Adrenal gland (tissue), 19 donors: ENCODE measurements around the gene TAF3. TPM values are rescaled to one million over a fixed set of nuclear protein-coding genes. Genes with fewer than 3 reads are reported as not detected.
"Not testable (repeated sequence)": the region's sequence is repeated elsewhere in the genome, so short reads cannot be mapped to it uniquely, and the experiment has no call there.

Experiments used
- DNase-seq, 7 donors: peaks; one replicate each; pipeline ENCODE4 v3.0.0-alpha.2; 2019 to 2020
- H3K27ac ChIP-seq, 5 donors: fragments of 200-600 bp; sonication (generic) in 4 of 5; 1 replicate in 3 of 5; 2 replicates in 2 of 5; pipeline versions ENCODE4 v1.5.1 to v1.8.0; 2016 to 2020; ENCODE audit warnings: mild to moderate bottlenecking in 1 of 5
- H3K27me3 ChIP-seq: fragments of 200-600 bp; 2 replicates; pipeline ENCODE4 v1.8.0; 2021
- H3K36me3 ChIP-seq, 2 donors: fragments of 200-600 bp; replicated peaks in 1 of 2; 1 replicate in 1 of 2; 2 replicates in 1 of 2; pipeline versions ENCODE4 v1.5.1 to v1.8.0; 2018 to 2022
- H3K4me1 ChIP-seq, 2 donors: fragments of 200-600 bp; replicated peaks in 1 of 2; 1 replicate in 1 of 2; 2 replicates in 1 of 2; pipeline versions ENCODE4 v1.5.1 to v1.8.0; 2018 to 2021
- H3K4me3 ChIP-seq, 4 donors: fragments of 200-600 bp; sonication (generic) in 3 of 4; one replicate each; pipeline ENCODE4 v1.5.1; 2016 to 2018
- H3K9me3 ChIP-seq, 3 donors: fragments of 200-600 bp; sonication (generic) in 1 of 3; replicated peaks in 1 of 3; 1 replicate in 2 of 3; 2 replicates in 1 of 3; pipeline versions ENCODE4 v1.5.1 to v1.8.0; 2016 to 2021
- POLR2A ChIP-seq, 2 donors: fragments of 450-650 bp; IDR thresholded peaks; one replicate each; pipeline ENCODE4 v1.6.1; 2017; ENCODE audit warnings: antibody characterized with exemption in 2 of 2, mild to moderate bottlenecking in 2 of 2, moderate library complexity in 1 of 2
- WGBS, 4 donors: extraction: QIAGEN DNeasy Blood & Tissue Kit in 2 of 4; methylation state at CpG; one replicate each; pipeline versions ENCODE4 v1.1.5 to v1.1.7; 2013 to 2017; 5-methylcytosine and 5-hydroxymethylcytosine counted together
- intact Hi-C, 2 donors: fragments of 100-400 bp; cut with DNase I; formaldehyde crosslinking; loops; one replicate each; pipeline versions ENCODE4 v1.14.1 to v1.15.0; 2022 to 2023
- long read RNA-seq, 10 donors: library from polyadenylated mRNA in 3 of 10; unstranded in 2 of 10; stranded (forward) in 1 of 10; transcript quantifications; one replicate each; pipeline ENCODE4 v2.0.0 and lab custom pipeline, GENCODE V29; 2021 to 2026
- polyA plus RNA-seq, 3 donors: library from polyadenylated mRNA; stranded (reverse); fragments of 200-250 nt in 2 of 3; fragments of 350-450 nt in 1 of 3; fragmentation: Illumina TruSeq in 1 of 3; extraction: RNeasy Lipid Tissue Mini Kit (QIAGEN cat#74804) in 1 of 3; gene quantifications; one replicate each; pipeline ENCODE4 v1.2.3, GENCODE V29; 2013 to 2014
- total RNA-seq, 9 donors: library from RNA; depleted of rRNA in 4 of 9; stranded (reverse); fragments of >200 nt in 4 of 9; fragments of 120-200 nt in 1 of 9; fragmentation: NEBNext Ultra II Directional in 1 of 9; extraction: Animal tissue kit (Norgen Biotek cat#: 25700) in 1 of 9; gene quantifications; one replicate each; pipeline versions ENCODE4 v1.1.0 to v1.2.4, GENCODE V29; 2013 to 2023
- TF ChIP-seq, protein P1 (sequence below), 6 experiments: fragments of 450-650 bp in 4 of 6; fragments of 200-600 bp in 2 of 6; sonication (generic) in 1 of 6; IDR thresholded peaks; 1 replicate in 5 of 6; 2 replicates in 1 of 6; pipeline versions ENCODE4 v1.5.1 to v1.8.0; 2016 to 2021; ENCODE audit warnings: antibody characterized with exemption in 6 of 6, mild to moderate bottlenecking in 2 of 6, moderate library complexity in 1 of 6
- donor health status: healthy with polysubstance abuse.
- donor health status: Bipolar disorder and iron deficiency.
- donor health status: DM: yes; HTN: yes; CAD: no.
- donor health status: DM: no; HTN: no; CAD: no.
- donor health status: DM: no; HTN: no; CAD: no.
- donor health status: DM: yes; HTN: yes; CAD: no.

TAF3 gene, protein sequence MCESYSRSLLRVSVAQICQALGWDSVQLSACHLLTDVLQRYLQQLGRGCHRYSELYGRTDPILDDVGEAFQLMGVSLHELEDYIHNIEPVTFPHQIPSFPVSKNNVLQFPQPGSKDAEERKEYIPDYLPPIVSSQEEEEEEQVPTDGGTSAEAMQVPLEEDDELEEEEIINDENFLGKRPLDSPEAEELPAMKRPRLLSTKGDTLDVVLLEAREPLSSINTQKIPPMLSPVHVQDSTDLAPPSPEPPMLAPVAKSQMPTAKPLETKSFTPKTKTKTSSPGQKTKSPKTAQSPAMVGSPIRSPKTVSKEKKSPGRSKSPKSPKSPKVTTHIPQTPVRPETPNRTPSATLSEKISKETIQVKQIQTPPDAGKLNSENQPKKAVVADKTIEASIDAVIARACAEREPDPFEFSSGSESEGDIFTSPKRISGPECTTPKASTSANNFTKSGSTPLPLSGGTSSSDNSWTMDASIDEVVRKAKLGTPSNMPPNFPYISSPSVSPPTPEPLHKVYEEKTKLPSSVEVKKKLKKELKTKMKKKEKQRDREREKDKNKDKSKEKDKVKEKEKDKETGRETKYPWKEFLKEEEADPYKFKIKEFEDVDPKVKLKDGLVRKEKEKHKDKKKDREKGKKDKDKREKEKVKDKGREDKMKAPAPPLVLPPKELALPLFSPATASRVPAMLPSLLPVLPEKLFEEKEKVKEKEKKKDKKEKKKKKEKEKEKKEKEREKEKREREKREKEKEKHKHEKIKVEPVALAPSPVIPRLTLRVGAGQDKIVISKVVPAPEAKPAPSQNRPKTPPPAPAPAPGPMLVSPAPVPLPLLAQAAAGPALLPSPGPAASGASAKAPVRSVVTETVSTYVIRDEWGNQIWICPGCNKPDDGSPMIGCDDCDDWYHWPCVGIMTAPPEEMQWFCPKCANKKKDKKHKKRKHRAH
- total RNA-seq = 10 to 100 TPM in 2 of 9 donors, 1 to 10 TPM in 7; 4.0 to 12.0 (median 8.8) TPM
- polyA plus RNA-seq = 10 to 100 TPM in 1 of 3 donors, 1 to 10 TPM in 2; 3.5 to 16.6 (median 5.6) TPM
- long read RNA-seq, donor 1 = 0 reads
- long read RNA-seq, donor 2 = 0 reads
- long read RNA-seq, donor 3, partial matches to known transcripts = 9 of 9 reads
- long read RNA-seq, donor 3, other reads (novel, unspliced or antisense) = 0 of 9 reads
- long read RNA-seq, donor 4, partial matches to known transcripts = 6 of 6 reads
- long read RNA-seq, donor 4, other reads (novel, unspliced or antisense) = 0 of 6 reads
- long read RNA-seq, donor 5, full-length matches to known transcripts = 3 of 7 reads
- long read RNA-seq, donor 5, partial matches to known transcripts = 3 of 7 reads
- long read RNA-seq, donor 5, other reads (novel, unspliced or antisense) = 1 of 7 reads
- long read RNA-seq, donor 6, partial matches to known transcripts = 5 of 7 reads
- long read RNA-seq, donor 6, other reads (novel, unspliced or antisense) = 2 of 7 reads
- long read RNA-seq, donor 7 = 0 reads
- long read RNA-seq, donor 8 = 0 reads
- long read RNA-seq, donor 9 = 0 reads
- long read RNA-seq, donor 10, full-length matches to known transcripts = 1 of 1 reads
- long read RNA-seq, donor 10, partial matches to known transcripts = 0 of 1 reads
- long read RNA-seq, donor 10, other reads (novel, unspliced or antisense) = 0 of 1 reads

DNA sequence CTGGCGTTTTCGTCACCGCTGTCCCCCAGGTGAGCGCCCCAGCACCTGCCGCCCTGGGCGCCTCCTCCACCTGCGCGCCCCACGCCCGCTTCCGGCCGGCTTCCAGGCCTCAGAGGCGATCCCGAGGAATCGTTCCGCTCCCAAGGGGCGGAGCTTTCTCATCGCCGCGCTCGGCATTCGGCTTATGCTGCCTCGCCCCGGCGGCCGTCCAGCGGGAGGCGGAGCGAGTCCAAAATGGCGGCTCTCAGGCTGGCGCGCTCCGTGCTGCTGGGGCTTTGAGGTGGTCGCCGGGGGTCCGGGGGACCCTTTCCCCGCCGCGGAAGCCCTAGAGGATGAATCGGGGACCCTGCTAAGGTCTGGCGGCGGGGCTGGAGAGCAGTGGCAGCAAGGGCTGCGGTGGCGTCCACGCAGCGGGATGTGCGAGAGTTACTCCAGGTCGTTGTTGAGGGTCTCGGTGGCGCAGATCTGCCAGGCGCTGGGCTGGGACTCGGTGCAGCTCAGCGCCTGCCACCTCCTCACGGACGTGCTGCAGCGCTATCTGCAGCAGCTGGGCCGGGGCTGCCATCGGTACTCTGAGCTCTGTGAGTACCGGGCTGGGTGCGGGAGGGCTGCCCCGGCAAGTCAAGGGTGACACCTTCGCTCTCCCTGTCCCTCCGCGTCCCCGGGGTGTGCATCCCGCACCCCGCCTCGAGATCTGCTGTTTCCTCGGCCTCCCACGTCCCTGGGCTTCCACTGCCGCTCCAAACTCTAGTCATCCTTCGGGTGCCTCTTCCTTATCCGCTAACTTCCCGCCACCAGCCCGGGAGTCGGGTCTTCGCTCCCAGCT, at the start of gene TAF3:
Gene TAF3, plus strand, starts transcription at position 211 of the 826 bp plus-strand sequence. Its CDS starts 205 bp downstream, at position 416.
- Histone ChIP-seq H3K4me3 (peak within 1 kb of the TSS; percentile 71 to 99 (median 84)), H3K4me1 (peaks cover 0 to 19% of the 10 kb centered on the region in 2 donors), H3K27me3 (no peaks in the 10 kb centered on the region), H3K36me3 (no peaks in the 10 kb centered on the region), H3K27ac (peak within 1 kb of the TSS in 4 of 5 donors; percentile 36 to 70 (median 49)), H3K9me3 (no peaks in the 10 kb centered on the region)
- 0 to 1% (median 0%) methylated on average over 18 to 77 of the region's 77 CpGs for WGBS, 4 donors
- no peak for TF ChIP-seq POLR2A (IDR thresholded peaks at IDR 0.05)
- TF ChIP-seq, protein P1, sequence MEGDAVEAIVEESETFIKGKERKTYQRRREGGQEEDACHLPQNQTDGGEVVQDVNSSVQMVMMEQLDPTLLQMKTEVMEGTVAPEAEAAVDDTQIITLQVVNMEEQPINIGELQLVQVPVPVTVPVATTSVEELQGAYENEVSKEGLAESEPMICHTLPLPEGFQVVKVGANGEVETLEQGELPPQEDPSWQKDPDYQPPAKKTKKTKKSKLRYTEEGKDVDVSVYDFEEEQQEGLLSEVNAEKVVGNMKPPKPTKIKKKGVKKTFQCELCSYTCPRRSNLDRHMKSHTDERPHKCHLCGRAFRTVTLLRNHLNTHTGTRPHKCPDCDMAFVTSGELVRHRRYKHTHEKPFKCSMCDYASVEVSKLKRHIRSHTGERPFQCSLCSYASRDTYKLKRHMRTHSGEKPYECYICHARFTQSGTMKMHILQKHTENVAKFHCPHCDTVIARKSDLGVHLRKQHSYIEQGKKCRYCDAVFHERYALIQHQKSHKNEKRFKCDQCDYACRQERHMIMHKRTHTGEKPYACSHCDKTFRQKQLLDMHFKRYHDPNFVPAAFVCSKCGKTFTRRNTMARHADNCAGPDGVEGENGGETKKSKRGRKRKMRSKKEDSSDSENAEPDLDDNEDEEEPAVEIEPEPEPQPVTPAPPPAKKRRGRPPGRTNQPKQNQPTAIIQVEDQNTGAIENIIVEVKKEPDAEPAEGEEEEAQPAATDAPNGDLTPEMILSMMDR (IDR thresholded peaks at IDR 0.05) = no peak
- peak; percentile 87 to 94 (median 93) for DNase-seq
- intact Hi-C loops = loop anchor here in 1 of 2 donors (10.0 kb wide), 1 partner anchor 64 kb away; no protein-coding TSS in a partner anchor

DNA sequence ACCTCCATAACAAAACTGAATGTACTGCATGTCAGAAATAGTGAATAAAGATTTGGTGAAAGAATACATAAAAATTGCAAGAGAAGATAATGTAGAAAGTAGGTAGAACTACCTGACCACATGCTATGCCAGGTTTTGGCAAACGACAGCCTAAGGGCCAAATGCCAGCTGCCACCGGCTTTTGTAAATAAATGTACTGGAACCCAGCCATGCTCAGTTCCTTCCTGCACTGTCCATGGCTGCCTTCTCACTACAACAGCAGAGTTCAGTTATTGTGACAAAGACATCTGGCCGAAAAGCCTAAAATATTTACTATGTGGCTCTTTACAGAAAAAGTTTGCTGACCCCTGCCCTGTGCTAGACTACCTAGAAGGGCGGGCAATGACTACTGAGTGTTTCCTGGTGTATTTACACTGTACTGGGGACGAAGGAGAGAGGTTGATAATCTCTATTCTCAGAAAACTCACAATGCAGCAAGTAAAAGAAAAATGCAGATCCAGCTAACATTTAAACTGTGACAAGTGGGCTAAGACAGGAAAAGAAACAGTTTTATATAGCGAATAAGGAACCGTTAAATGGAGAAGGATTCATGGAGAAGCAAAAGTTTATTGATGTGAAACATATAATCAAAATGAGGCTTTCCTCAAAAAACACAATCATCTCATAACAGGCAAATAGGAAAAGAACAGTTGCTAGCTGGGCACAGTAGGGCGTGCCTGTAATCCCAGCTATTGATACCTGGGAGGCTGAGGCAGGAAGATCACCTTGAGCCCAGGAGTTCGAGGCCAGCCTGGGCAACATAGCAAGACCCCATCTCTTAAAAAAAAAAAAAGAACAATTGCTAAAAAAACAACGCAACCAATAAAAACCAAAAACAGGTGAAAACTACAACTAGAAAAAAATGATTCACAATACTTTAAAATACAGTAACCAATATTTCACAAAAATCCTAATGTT, 44.2 kb upstream of the TAF3 start:
- DNase-seq = peak in 3 of 7 donors; percentile 26 to 53 (median 33)
- H3K36me3 ChIP-seq = peaks cover 0 to 57% of the 10 kb centered on the region in 2 donors
- no peak overlapping the region for H3K4me3 ChIP-seq
- TF ChIP-seq, protein P1 (IDR thresholded peaks at IDR 0.05) = no peak
- TF ChIP-seq POLR2A (IDR thresholded peaks at IDR 0.05) = no peak
- no peaks in the 10 kb centered on the region for H3K9me3 ChIP-seq
- WGBS, 4 donors = 61 to 70% (median 68%) methylated on average over 10 of the region's 10 CpGs
- H3K27ac ChIP-seq = no peak overlapping the region
- H3K27me3 ChIP-seq = no peaks in the 10 kb centered on the region
- intact Hi-C loops = no loop called here
- peaks cover 0 to 8% of the 10 kb centered on the region in 2 donors for H3K4me1 ChIP-seq

DNA sequence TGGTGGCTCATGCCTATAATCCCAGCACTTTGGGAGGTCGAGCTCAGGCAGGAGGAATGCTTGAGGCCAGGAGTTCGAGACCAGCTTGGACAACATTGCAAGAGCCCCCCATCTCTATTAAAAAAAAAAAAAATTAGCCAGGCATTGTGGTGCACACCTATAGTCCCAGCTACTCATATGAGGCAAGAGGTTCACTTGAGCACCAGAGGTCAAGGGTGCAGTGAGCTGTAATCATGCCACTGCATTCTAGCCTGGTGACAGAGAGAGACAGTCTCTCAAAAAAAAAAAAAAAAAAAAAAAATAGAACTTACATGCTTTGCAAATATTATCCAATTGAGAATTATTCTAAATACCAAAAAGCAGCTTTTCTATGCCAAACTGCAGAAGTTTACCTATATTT, 41.5 kb upstream of the TAF3 start:
- WGBS, 4 donors = 93 to 98% (median 97%) methylated on average over 2 of the region's 2 CpGs

DNA sequence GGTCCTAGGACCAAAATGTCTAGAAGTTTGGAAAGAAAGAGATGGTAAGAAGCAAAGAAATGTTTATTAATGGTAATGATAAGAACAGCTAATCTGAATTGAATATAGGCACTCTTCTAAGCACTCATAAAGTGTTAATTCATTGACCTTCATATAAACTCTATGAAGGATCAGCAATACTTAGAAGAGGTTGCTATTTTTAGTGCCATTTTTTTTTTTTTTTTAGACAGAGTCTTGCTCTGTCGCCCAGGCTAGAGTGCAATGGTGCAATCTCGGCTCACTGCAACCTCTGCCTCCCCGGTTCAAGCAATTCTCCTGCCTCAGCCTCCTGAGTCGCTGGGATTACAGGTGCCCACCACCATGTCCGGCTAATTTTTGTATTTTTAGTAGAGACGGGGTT, 36.1 kb upstream of the TAF3 start:
- intact Hi-C loops = not testable (repeated sequence)
- H3K36me3 ChIP-seq = peaks cover 0 to 33% of the 10 kb centered on the region in 2 donors

More for the DNA sequence above, 41.5 kb upstream of the TAF3 start:
- no peak overlapping the region for H3K4me3 ChIP-seq
- no peak overlapping the region for H3K27ac ChIP-seq
- no peaks in the 10 kb centered on the region for H3K9me3 ChIP-seq
- intact Hi-C loops = no loop called here
- peaks cover 0 to 8% of the 10 kb centered on the region in 2 donors for H3K4me1 ChIP-seq
- no peak for TF ChIP-seq POLR2A (IDR thresholded peaks at IDR 0.05)
- TF ChIP-seq, protein P1 (IDR thresholded peaks at IDR 0.05) = no peak
- H3K36me3 ChIP-seq = peaks cover 0 to 58% of the 10 kb centered on the region in 2 donors
- no peak for DNase-seq
- H3K27me3 ChIP-seq = no peaks in the 10 kb centered on the region

More for the DNA sequence above, 36.1 kb upstream of the TAF3 start:
- peaks cover 6 to 24% of the 10 kb centered on the region in 2 donors for H3K4me1 ChIP-seq
- not testable (repeated sequence) for H3K4me3 ChIP-seq, H3K27me3 ChIP-seq, DNase-seq, H3K9me3 ChIP-seq, H3K27ac ChIP-seq
- WGBS, 4 donors = 58 to 76% (median 68%) methylated on average over 6 of the region's 6 CpGs
